IMR-90 (cell line): ENCODE measurements around the gene SELENOO. TPM values are rescaled to one million over a fixed set of nuclear protein-coding genes. Genes with fewer than 3 reads are reported as not detected.
A peak's percentile ranks its signal among the peaks of the same experiment; 100 is the strongest.

Experiments
- ATAC-seq: fragments of 200-7000 bp; cut with Tn5 transposase; 2 replicates; pipeline ENCODE4 v1.9.1; 2020; ENCODE audit warnings: low read depth, mild to moderate bottlenecking, moderate library complexity
- BruUV-seq: library from RNA; stranded (reverse); fragments of 400-500 nt; replicated peaks from 2 replicates; lab custom pipeline; 2021; lab: Mats Ljungman, UMichigan
- CTCF ChIA-PET: fragments of 300-600 bp; formaldehyde crosslinking; extraction: SDS; loops from one replicate; lab custom pipeline; 2021; ENCODE audit warnings: antibody characterized with exemption; lab: Yijun Ruan, JAX
- POLR2A ChIA-PET: fragments of 300-600 bp; sonication (Branson Sonifier 250); formaldehyde crosslinking; loops from one replicate; lab custom pipeline; 2022; ENCODE audit warnings: antibody characterized with exemption; ENCODE audit not compliant: unreplicated experiment; lab: Charles Lee
- DNase-seq: peaks from one replicate; pipeline ENCODE4 v3.0.0; 2013
- H2AFZ ChIP-seq: replicated peaks from 2 replicates; pipeline ENCODE3; 2013; ENCODE audit warnings: low read length, mild to moderate bottlenecking; ENCODE audit not compliant: poor library complexity
- H2AK5ac ChIP-seq: 2 replicates; pipeline ENCODE4 v1.6.1; 2013; ENCODE audit warnings: low read depth, low read length, inconsistent platforms
- H2AK9ac ChIP-seq: replicated peaks from 2 replicates; pipeline ENCODE3; 2013; ENCODE audit warnings: mild to moderate bottlenecking, low read depth, low read length, moderate library complexity; ENCODE audit not compliant: poor library complexity
- H2BK120ac ChIP-seq: 2 replicates; pipeline ENCODE4 v1.6.1; 2013; ENCODE audit warnings: low read depth, low read length, inconsistent platforms
- H2BK15ac ChIP-seq: 3 replicates; pipeline ENCODE4 v1.6.1; 2013; ENCODE audit warnings: low read depth, low read length, inconsistent platforms
- H2BK20ac ChIP-seq: 2 replicates; pipeline ENCODE4 v1.6.1; 2013; ENCODE audit warnings: low read depth, mild to moderate bottlenecking, inconsistent platforms, low read length, moderate library complexity
- H2BK5ac ChIP-seq: 2 replicates; pipeline ENCODE4 v1.6.1; 2013; ENCODE audit warnings: mild to moderate bottlenecking, low read depth, low read length, inconsistent platforms; ENCODE audit not compliant: poor library complexity, severe bottlenecking
- H3K14ac ChIP-seq: replicated peaks from 2 replicates; pipeline ENCODE4 v1.6.1; 2013; ENCODE audit warnings: low read depth, low read length, inconsistent platforms
- H3K18ac ChIP-seq: 2 replicates; pipeline ENCODE4 v1.6.1; 2013; ENCODE audit warnings: low read depth, low read length, control low read depth
- H3K23ac ChIP-seq: 2 replicates; pipeline ENCODE4 v1.6.1; 2013; ENCODE audit warnings: low read depth, low read length, inconsistent platforms
- H3K27ac ChIP-seq: 2 replicates; pipeline ENCODE4 v1.5.1; 2013; ENCODE audit warnings: mild to moderate bottlenecking, control low read depth, low read length; ENCODE audit not compliant: insufficient read depth
- H3K27me3 ChIP-seq: 2 replicates; pipeline ENCODE4 v1.6.1; 2013; ENCODE audit warnings: low read length; ENCODE audit not compliant: control insufficient read depth, insufficient read depth
- H3K36me3 ChIP-seq: 2 replicates; pipeline ENCODE4 v1.6.1; 2013; ENCODE audit warnings: low read length, mixed read lengths; ENCODE audit not compliant: control insufficient read depth, insufficient read depth
- H3K4ac ChIP-seq: 2 replicates; pipeline ENCODE4 v1.6.1; 2013; ENCODE audit warnings: low read depth, low read length, inconsistent platforms
- H3K4me1 ChIP-seq: 2 replicates; pipeline ENCODE4 v1.6.1; 2013; ENCODE audit warnings: low read length, mixed read lengths; ENCODE audit not compliant: control insufficient read depth, insufficient read depth
- H3K4me2 ChIP-seq: 2 replicates; pipeline ENCODE4 v1.6.1; 2013; ENCODE audit warnings: low read depth, mild to moderate bottlenecking, control low read depth, low read length, moderate library complexity
- H3K4me3 ChIP-seq: 2 replicates; pipeline ENCODE4 v1.5.1; 2013; ENCODE audit warnings: low read depth, mild to moderate bottlenecking, control low read depth, low read length, moderate library complexity; ENCODE audit not compliant: insufficient read depth
- H3K56ac ChIP-seq: 2 replicates; pipeline ENCODE4 v1.6.1; 2013; ENCODE audit warnings: low read length, inconsistent platforms; ENCODE audit not compliant: insufficient read depth; ENCODE audit errors: extremely low read depth
- H3K79me1 ChIP-seq, 2 experiments: 2 replicates each; pipeline ENCODE4 v1.6.1; 2013; ENCODE audit warnings: low read length in 2 of 2, inconsistent platforms in 1 of 2, low read depth in 1 of 2
- H3K9ac ChIP-seq: 2 replicates; pipeline ENCODE4 v1.6.1; 2013; ENCODE audit warnings: low read depth, low read length, control low read depth
- H3K9me1 ChIP-seq: 2 replicates; pipeline ENCODE4 v1.6.1; 2013; ENCODE audit warnings: low read length, inconsistent platforms; ENCODE audit not compliant: insufficient read depth
- H3K9me3 ChIP-seq: 2 replicates; pipeline ENCODE4 v1.6.1; 2013; ENCODE audit warnings: low read length; ENCODE audit not compliant: control insufficient read depth, insufficient read depth
- H4K20me1 ChIP-seq: 2 replicates; pipeline ENCODE4 v1.6.1; 2013; ENCODE audit warnings: low read length, inconsistent platforms; ENCODE audit not compliant: insufficient read depth
- H4K5ac ChIP-seq: 2 replicates; pipeline ENCODE4 v1.6.1; 2013; ENCODE audit warnings: mild to moderate bottlenecking, low read depth, low read length, control low read depth
- H4K8ac ChIP-seq, 2 experiments: 2 replicates each; pipeline ENCODE4 v1.6.1; 2013; ENCODE audit warnings: low read depth in 2 of 2, low read length in 2 of 2, control low read depth in 1 of 2, inconsistent platforms in 1 of 2
- H4K91ac ChIP-seq: 2 replicates; pipeline ENCODE4 v1.6.1; 2013; ENCODE audit warnings: low read depth, low read length, inconsistent platforms; ENCODE audit not compliant: insufficient read depth
- BHLHE40 ChIP-seq: fragments of 150-350 bp; IDR thresholded peaks from 2 replicates; pipeline ENCODE4 v1.6.1; 2016; ENCODE audit warnings: mild to moderate bottlenecking, low read depth, low read length
- CHD1 ChIP-seq: IDR thresholded peaks from 2 replicates; pipeline ENCODE4 v1.6.1; 2012; ENCODE audit warnings: low read depth, low read length, improper control_type of control experiment
- CTCF ChIP-seq: conservative IDR thresholded peaks from 2 replicates; pipeline ENCODE4 v1.5.1; 2012; ENCODE audit warnings: mild to moderate bottlenecking, low read depth, low read length, improper control_type of control experiment
- FOS ChIP-seq: fragments of 150-350 bp; IDR thresholded peaks from 2 replicates; pipeline ENCODE4 v1.6.1; 2016; ENCODE audit warnings: low read depth, low read length
- MAFK ChIP-seq: IDR thresholded peaks from 2 replicates; pipeline ENCODE4 v1.6.1; 2012; ENCODE audit warnings: low read depth, low read length, improper control_type of control experiment
- MAZ ChIP-seq: IDR thresholded peaks from 2 replicates; pipeline ENCODE4 v1.6.1; 2012; ENCODE audit warnings: low read depth, mild to moderate bottlenecking, low read length, improper control_type of control experiment, moderate library complexity, borderline replicate concordance
- MXI1 ChIP-seq: IDR thresholded peaks from 2 replicates; pipeline ENCODE4 v1.6.1; 2012; ENCODE audit warnings: low read depth, mild to moderate bottlenecking, low read length, moderate library complexity, borderline replicate concordance
- NFE2L2 ChIP-seq: fragments of 150-350 bp; IDR thresholded peaks from 2 replicates; pipeline ENCODE4 v1.6.1; 2016; ENCODE audit warnings: low read depth, mild to moderate bottlenecking, low read length
- POLR2A ChIP-seq: IDR thresholded peaks from 2 replicates; pipeline ENCODE4 v1.6.1; 2012; ENCODE audit warnings: mild to moderate bottlenecking, low read depth, low read length
- RAD21 ChIP-seq: IDR thresholded peaks from 2 replicates; pipeline ENCODE4 v1.6.1; 2012; ENCODE audit warnings: low read length, improper control_type of control experiment
- RCOR1 ChIP-seq: IDR thresholded peaks from 2 replicates; pipeline ENCODE4 v1.6.1; 2012; ENCODE audit warnings: mild to moderate bottlenecking, low read length, improper control_type of control experiment; ENCODE audit not compliant: insufficient replicate concordance
- SMC3 ChIP-seq: fragments of 150-350 bp; IDR thresholded peaks from 2 replicates; pipeline ENCODE4 v1.6.1; 2016; ENCODE audit warnings: low read depth, mild to moderate bottlenecking, antibody characterized with exemption, low read length, moderate library complexity
- USF2 ChIP-seq: fragments of 150-350 bp; IDR thresholded peaks from 2 replicates; pipeline ENCODE4 v1.6.1; 2017; ENCODE audit warnings: mild to moderate bottlenecking, antibody characterized with exemption, low read length, low read depth
- WGBS, 2 experiments: methylation state at CpG; one replicate each; pipeline versions ENCODE4 v1.1.5 to v1.1.7; 2013; ENCODE audit warnings: missing lambda C conversion rate in 2 of 2; ENCODE audit not compliant: insufficient read length in 1 of 2; ENCODE audit errors: extremely low coverage in 2 of 2; 5-methylcytosine and 5-hydroxymethylcytosine counted together
- dilution Hi-C: fragments of 300-500 bp; cut with HindIII; formaldehyde crosslinking; loops from one replicate; pipeline ENCODE4 v1.14.3; 2018; ENCODE audit warnings: low sequenced_read_pairs; ENCODE audit not compliant: unreplicated experiment
- in situ Hi-C: fragments of 300-500 bp; cut with MboI; formaldehyde crosslinking; loops from 3 replicates; pipeline ENCODE4 v1.14.3; 2019; ENCODE audit warnings: low sequenced_read_pairs, inconsistent platforms, mixed read lengths
- intact Hi-C: fragments of 100-400 bp; cut with micrococcal nuclease; formaldehyde crosslinking; loops from 2 replicates; pipeline ENCODE4 v1.10.0; 2022
- polyA plus RNA-seq, 3 experiments: library from polyadenylated mRNA; depleted of rRNA; stranded (reverse); fragments of >200 nt; gene quantifications; 2 replicates each; pipeline ENCODE4 v1.2.3, GENCODE V29; 2012; ENCODE audit warnings: low replicate concordance in 1 of 3
- total RNA-seq: library from RNA; depleted of rRNA; stranded (reverse); fragments of >200 nt; gene quantifications from 2 replicates; pipeline ENCODE4 v1.2.3, GENCODE V29; 2012

The SELENOO gene
- total and polyA plus RNA-seq, 2 of the 4 experiments (the other 2 are of a cell fraction) = 10.4 to 21.4 TPM

- Histone ChIP-seq H3K23ac (no peak overlapping the region), H3K18ac (no peak overlapping the region), H3K4me3 (peak overlapping the region; percentile 2; the same call in 1 of the 2 replicates), H2AFZ (peak overlapping the region; percentile 34), H3K79me1 (no peaks in the 10 kb centered on the region), H3K9ac (no peak overlapping the region), H3K27me3 (peaks cover 27% of the 10 kb centered on the region), H3K36me3 (no peaks in the 10 kb centered on the region), H3K9me3 (no peaks in the 10 kb centered on the region), H2BK120ac (no peak overlapping the region), H3K27ac (no peak overlapping the region), H3K56ac (no peak overlapping the region), H4K5ac (no peak overlapping the region), H3K4ac (no peak overlapping the region), H4K8ac (no peak overlapping the region), H3K4me2 (no peak overlapping the region), H3K14ac (no peak overlapping the region), H2BK15ac (no peak overlapping the region), H2BK20ac (no peak overlapping the region), H2AK9ac (no peak overlapping the region), H3K9me1 (no peaks in the 10 kb centered on the region), H4K20me1 (no peaks in the 10 kb centered on the region), H2BK5ac (no peak overlapping the region), H4K91ac (no peak overlapping the region), H2AK5ac (no peak overlapping the region), H3K4me1 (no peaks in the 10 kb centered on the region)
- dilution Hi-C loops (no loop called here), in situ Hi-C loops (no loop called here), intact Hi-C loops (no loop called here)
- DNase-seq = no peak
- TF ChIP-seq MXI1 = no peak
- TF ChIP-seq RCOR1 = no peak
- TF ChIP-seq MAZ = no peak
- TF ChIP-seq RAD21 = no peak
- no peak for TF ChIP-seq CHD1
- no peak for TF ChIP-seq FOS
- TF ChIP-seq SMC3 = no peak
- no peak for TF ChIP-seq BHLHE40
- TF ChIP-seq NFE2L2 = no peak
- TF ChIP-seq USF2 = no peak
- no peak for TF ChIP-seq CTCF
- no peak for TF ChIP-seq MAFK
- no peak for TF ChIP-seq POLR2A
- 63% methylated on average over 8 of the region's 15 CpGs; no CpG with 5 or more reads in 1 of the 2 experiments for WGBS, 2 experiments
- no TSS peak for BruUV-seq
- ChIA-PET CTCF (no interaction called here), POLR2A (no interaction called here)
- no peak for ATAC-seq
Measured at GRCh38 chr22:50171319-50171964, 29.4 kb upstream of the SELENOO start.
